Stomach (tissue), 9 donors: ENCODE measurements around the gene KCTD17. TPM values are rescaled to one million over a fixed set of nuclear protein-coding genes. Genes with fewer than 3 reads are reported as not detected.

Source experiments
- DNase-seq, 2 donors: peaks; one replicate each; pipeline versions ENCODE4 v3.0.0 to v3.0.0-alpha.2; 2013 to 2019
- H3K27ac ChIP-seq, 5 donors: fragments of 200-600 bp in 4 of 5; sonication (generic) in 4 of 5; one replicate each; pipeline ENCODE4 v1.5.1; 2013 to 2019; ENCODE audit warnings: mild to moderate bottlenecking in 1 of 5, moderate library complexity in 1 of 5
- H3K27me3 ChIP-seq, 3 donors: fragments of 200-600 bp; sonication (generic); one replicate each; pipeline ENCODE4 v1.5.1; 2017 to 2019; ENCODE audit warnings: mixed run types in 1 of 3
- H3K36me3 ChIP-seq, 4 donors: fragments of 200-600 bp; sonication (generic); 1 replicate in 3 of 4; 2 replicates in 1 of 4; pipeline ENCODE4 v1.5.1; 2016 to 2019
- H3K4me1 ChIP-seq, 4 donors: fragments of 200-600 bp; sonication (generic); one replicate each; pipeline ENCODE4 v1.5.1; 2016 to 2019
- H3K4me3 ChIP-seq, 4 donors: fragments of 200-600 bp; sonication (generic) in 3 of 4; one replicate each; pipeline ENCODE4 v1.5.1; 2016 to 2019; ENCODE audit warnings: mild to moderate bottlenecking in 1 of 4
- H3K9me3 ChIP-seq, 4 donors: fragments of 200-600 bp; sonication (generic); one replicate each; pipeline ENCODE4 v1.5.1; 2016 to 2019
- EP300 ChIP-seq: sonication (generic); formaldehyde crosslinking; IDR thresholded peaks from one replicate; pipeline ENCODE4 v1.6.1; 2017; ENCODE audit warnings: antibody characterized with exemption
- POLR2A ChIP-seq, 4 donors: fragments of 450-650 bp; IDR thresholded peaks; one replicate each; pipeline ENCODE4 v1.6.1; 2016; ENCODE audit warnings: antibody characterized with exemption in 4 of 4, control low read depth in 2 of 4, mild to moderate bottlenecking in 1 of 4, moderate library complexity in 1 of 4
- POLR2AphosphoS5 ChIP-seq, 3 donors: sonication (generic); formaldehyde crosslinking; IDR thresholded peaks; one replicate each; pipeline ENCODE4 v1.6.1; 2016; ENCODE audit warnings: antibody characterized with exemption in 3 of 3
- WGBS, 5 donors: extraction: QIAGEN DNeasy Blood & Tissue Kit in 3 of 5; methylation state at CpG; one replicate each; pipeline versions ENCODE4 v1.1.5 to v1.1.7; 2013 to 2018; 5-methylcytosine and 5-hydroxymethylcytosine counted together
- intact Hi-C: fragments of 100-400 bp; cut with DNase I; formaldehyde crosslinking; loops from one replicate; pipeline ENCODE4 v1.15.1; 2023; ENCODE audit warnings: low total_unique reads
- polyA plus RNA-seq, 3 donors: library from polyadenylated mRNA; stranded (reverse); fragments of 200-250 nt; gene quantifications; one replicate each; pipeline ENCODE4 v1.2.3, GENCODE V29; 2013
- total RNA-seq, 5 donors: library from RNA; depleted of rRNA; stranded (reverse); fragments of >200 nt; gene quantifications; one replicate each; pipeline versions ENCODE4 v1.1.0 to v1.2.3, GENCODE V29; 2014 to 2016
- TF ChIP-seq, protein P1 (sequence below), 7 experiments: fragments of 450-650 bp in 4 of 7; fragments of 200-600 bp in 3 of 7; sonication (generic) in 3 of 7; IDR thresholded peaks; one replicate each; pipeline ENCODE4 v1.5.1; 2016 to 2019; ENCODE audit warnings: antibody characterized with exemption in 7 of 7, control low read depth in 2 of 7, mild to moderate bottlenecking in 1 of 7
- donor health status: healthy with polysubstance abuse.
- donor health status: Bipolar disorder and iron deficiency.
- donor health status: healthy.

The KCTD17 gene
- total and polyA plus RNA-seq, 8 donors, result 1.8 to 82.8 (median 9.2) TPM

DNA sequence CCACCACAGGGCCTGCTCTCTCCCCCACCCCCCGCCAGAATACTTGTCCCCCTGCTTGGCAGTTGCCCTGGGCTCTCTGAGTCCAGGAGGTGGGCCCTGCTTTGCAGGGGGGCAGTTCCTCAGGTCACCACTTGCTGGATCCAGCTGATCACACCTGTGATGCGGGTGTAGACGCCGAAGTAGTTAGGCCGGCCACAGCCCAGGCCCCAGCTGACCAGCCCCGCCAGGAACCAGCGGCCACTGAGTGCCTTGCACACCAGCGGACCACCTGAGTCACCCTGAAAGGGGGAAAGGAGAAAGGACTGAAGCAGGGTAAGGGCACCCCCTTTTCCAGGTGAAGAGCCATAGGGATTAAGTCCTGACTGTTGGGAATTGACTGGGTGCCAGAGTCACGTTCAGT, 14.4 kb downstream of the KCTD17 start:
- no peak for DNase-seq
- Histone ChIP-seq H3K27me3 (peaks cover 8 to 60% (median 35%) of the 10 kb centered on the region in 3 donors), H3K9me3 (no peaks in the 10 kb centered on the region), H3K27ac (no peak overlapping the region), H3K36me3 (peaks cover 0 to 16% (median 10%) of the 10 kb centered on the region in 4 donors), H3K4me3 (no peak overlapping the region), H3K4me1 (peaks cover 0 to 6% (median 3%) of the 10 kb centered on the region in 4 donors)
- TF ChIP-seq, protein P1, sequence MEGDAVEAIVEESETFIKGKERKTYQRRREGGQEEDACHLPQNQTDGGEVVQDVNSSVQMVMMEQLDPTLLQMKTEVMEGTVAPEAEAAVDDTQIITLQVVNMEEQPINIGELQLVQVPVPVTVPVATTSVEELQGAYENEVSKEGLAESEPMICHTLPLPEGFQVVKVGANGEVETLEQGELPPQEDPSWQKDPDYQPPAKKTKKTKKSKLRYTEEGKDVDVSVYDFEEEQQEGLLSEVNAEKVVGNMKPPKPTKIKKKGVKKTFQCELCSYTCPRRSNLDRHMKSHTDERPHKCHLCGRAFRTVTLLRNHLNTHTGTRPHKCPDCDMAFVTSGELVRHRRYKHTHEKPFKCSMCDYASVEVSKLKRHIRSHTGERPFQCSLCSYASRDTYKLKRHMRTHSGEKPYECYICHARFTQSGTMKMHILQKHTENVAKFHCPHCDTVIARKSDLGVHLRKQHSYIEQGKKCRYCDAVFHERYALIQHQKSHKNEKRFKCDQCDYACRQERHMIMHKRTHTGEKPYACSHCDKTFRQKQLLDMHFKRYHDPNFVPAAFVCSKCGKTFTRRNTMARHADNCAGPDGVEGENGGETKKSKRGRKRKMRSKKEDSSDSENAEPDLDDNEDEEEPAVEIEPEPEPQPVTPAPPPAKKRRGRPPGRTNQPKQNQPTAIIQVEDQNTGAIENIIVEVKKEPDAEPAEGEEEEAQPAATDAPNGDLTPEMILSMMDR (IDR thresholded peaks at IDR 0.05), result no peak
- TF ChIP-seq EP300 (no peak), POLR2A (IDR thresholded peaks at IDR 0.05) (no peak), POLR2AphosphoS5 (IDR thresholded peaks at IDR 0.05) (no peak)
- WGBS, 5 donors, result 86 to 90% (median 89%) methylated on average over 7 to 9 of the region's 9 CpGs
- intact Hi-C loops, result no loop called here

- H3K27me3 ChIP-seq, result peaks cover 8 to 67% (median 35%) of the 10 kb centered on the region in 3 donors
- H3K4me1 ChIP-seq, result peaks cover 0 to 6% (median 3%) of the 10 kb centered on the region in 4 donors
- H3K9me3 ChIP-seq, result no peaks in the 10 kb centered on the region
- intact Hi-C loops, result no loop called here
- no peak overlapping the region for H3K4me3 ChIP-seq
- WGBS, 5 donors, result 80 to 88% (median 85%) methylated on average over 10 of the region's 10 CpGs
- H3K36me3 ChIP-seq, result peaks cover 0 to 3% (median 1%) of the 10 kb centered on the region in 4 donors
- no peak overlapping the region for H3K27ac ChIP-seq
- no peak for DNase-seq
- no peak for TF ChIP-seq POLR2A (IDR thresholded peaks at IDR 0.05)
These were observed 15.9 kb downstream of the KCTD17 start for GRCh38 chr22:37067428-37067827.

GRCh38 chr22:37068859-37069258, 17.3 kb downstream of the KCTD17 start:
- H3K9me3 ChIP-seq, result no peaks in the 10 kb centered on the region
- intact Hi-C loops, result no loop called here
- peaks cover 8 to 73% (median 35%) of the 10 kb centered on the region in 3 donors for H3K27me3 ChIP-seq
- H3K36me3 ChIP-seq, result no peaks in the 10 kb centered on the region
- peaks cover 0 to 6% (median 3%) of the 10 kb centered on the region in 4 donors for H3K4me1 ChIP-seq
- no peak overlapping the region for H3K27ac ChIP-seq
- no peak for TF ChIP-seq POLR2AphosphoS5 (IDR thresholded peaks at IDR 0.05)
- no peak for TF ChIP-seq EP300
- TF ChIP-seq POLR2A (IDR thresholded peaks at IDR 0.05), result no peak
- TF ChIP-seq, protein P1 (IDR thresholded peaks at IDR 0.05), result no peak
- WGBS, 5 donors, result 2 to 7% (median 5%) methylated on average over 32 to 36 of the region's 36 CpGs
- no peak overlapping the region for H3K4me3 ChIP-seq
- peak in 1 of 2 donors; percentile 70 for DNase-seq

DNA sequence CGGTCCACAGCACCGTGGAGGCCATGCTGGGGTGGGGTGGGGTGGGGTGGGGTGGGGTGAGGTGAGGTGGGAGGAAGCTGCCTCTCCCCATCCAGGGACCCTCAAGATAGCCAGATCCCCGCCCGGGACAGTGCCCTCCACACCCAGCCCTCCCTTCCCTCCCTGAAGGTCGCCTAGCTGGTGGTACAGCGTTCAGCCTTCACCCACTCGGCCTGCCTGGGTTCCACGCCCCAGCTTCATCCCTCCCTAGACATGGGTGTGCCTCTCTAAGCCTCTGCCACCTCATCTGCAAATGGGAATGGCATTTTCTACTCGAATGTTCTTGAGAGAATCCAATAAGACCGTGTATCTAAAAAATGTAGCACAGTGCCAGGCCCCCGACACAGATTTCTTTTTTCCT, 17.8 kb downstream of the KCTD17 start:
- Histone ChIP-seq H3K4me1 (peaks cover 0 to 6% (median 3%) of the 10 kb centered on the region in 4 donors), H3K36me3 (no peaks in the 10 kb centered on the region), H3K27ac (no peak overlapping the region), H3K9me3 (no peaks in the 10 kb centered on the region), H3K4me3 (no peak overlapping the region), H3K27me3 (peaks cover 8 to 78% (median 36%) of the 10 kb centered on the region in 3 donors)
- TF ChIP-seq, protein P1 (IDR thresholded peaks at IDR 0.05), result no peak
- TF ChIP-seq POLR2A (IDR thresholded peaks at IDR 0.05), result no peak
- TF ChIP-seq POLR2AphosphoS5 (IDR thresholded peaks at IDR 0.05), result no peak
- no peak for TF ChIP-seq EP300
- intact Hi-C loops, result no loop called here
- WGBS, 5 donors, result 23 to 33% (median 27%) methylated on average over 7 to 11 of the region's 11 CpGs
- no peak for DNase-seq

DNA sequence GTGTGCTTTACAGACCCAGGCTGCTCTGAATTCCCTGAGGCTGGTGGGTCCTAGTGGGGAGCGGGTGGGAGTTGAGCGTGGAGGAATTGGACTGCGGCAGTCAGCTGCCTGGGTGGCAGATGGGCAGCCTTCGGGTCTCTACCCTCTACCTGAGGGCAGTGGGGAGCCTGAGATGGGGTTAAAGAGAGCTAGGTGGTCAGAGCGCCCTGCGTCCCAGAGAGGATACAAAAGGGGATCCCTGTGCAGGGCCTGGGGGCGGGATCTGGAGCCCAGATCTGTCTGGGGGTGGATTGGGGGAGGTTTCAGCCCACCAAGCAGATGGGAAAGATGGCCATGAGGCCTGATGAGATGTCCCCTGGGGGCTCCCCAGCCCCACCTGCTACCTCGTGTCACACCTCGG, 18.2 kb downstream of the KCTD17 start:
- DNase-seq, result no peak
- H3K4me3 ChIP-seq, result no peak overlapping the region
- H3K27ac ChIP-seq, result no peak overlapping the region
- H3K27me3 ChIP-seq, result peaks cover 8 to 82% (median 40%) of the 10 kb centered on the region in 3 donors
- intact Hi-C loops, result no loop called here
- TF ChIP-seq POLR2A (IDR thresholded peaks at IDR 0.05) (no peak), EP300 (no peak), POLR2AphosphoS5 (IDR thresholded peaks at IDR 0.05) (no peak)
- TF ChIP-seq, protein P1 (IDR thresholded peaks at IDR 0.05), result no peak
- no peaks in the 10 kb centered on the region for H3K9me3 ChIP-seq
- WGBS, 5 donors, result 57 to 84% (median 76%) methylated on average over 9 of the region's 9 CpGs
- H3K4me1 ChIP-seq, result peaks cover 0 to 6% (median 3%) of the 10 kb centered on the region in 4 donors
- H3K36me3 ChIP-seq, result no peaks in the 10 kb centered on the region
